ENCODE data around the gene GNA14.
A peak's percentile ranks its signal among the peaks of the same experiment; 100 is the strongest.
"Not testable (repeated sequence)": the region's sequence is repeated elsewhere in the genome, so short reads cannot be mapped to it uniquely, and the experiment has no call there.

The GNA14 gene

GRCh38 chr9:77463151-77463550 lies 185.0 kb downstream of the GNA14 start:
- no peak overlapping the region for H3K4me3 ChIP-seq (ENCODE audit: low read length)
- no peak for DNase-seq (ENCODE audit: low read depth, low spot score)

- DNase-seq (ENCODE audit: low read depth, low spot score): no peak
- no peak overlapping the region for H3K4me3 ChIP-seq (ENCODE audit: low read length)
Observed at GRCh38 chr9:77462066-77462465, 186.1 kb downstream of the GNA14 start.

- DNase-seq (ENCODE audit: low read depth, low spot score): no peak
- no peak overlapping the region for H3K4me3 ChIP-seq (ENCODE audit: low read length)
Observed at GRCh38 chr9:77460938-77461337, 187.2 kb downstream of the GNA14 start.

- peak; percentile 77 for DNase-seq (ENCODE audit: low read depth, low spot score)
- no peak overlapping the region for H3K4me3 ChIP-seq (ENCODE audit: low read length)
Observed at GRCh38 chr9:77457916-77458592, 190.1 kb downstream of the GNA14 start.

GRCh38 chr9:77456829-77457437 lies 191.2 kb downstream of the GNA14 start:
- peak; percentile 88 for DNase-seq (ENCODE audit: low read depth, low spot score)
- no peak overlapping the region for H3K4me3 ChIP-seq (ENCODE audit: low read length)

- DNase-seq (ENCODE audit: low read depth, low spot score): peak; percentile 56
Observed at GRCh38 chr9:77455312-77455927, 192.7 kb downstream of the GNA14 start.

GRCh38 chr9:77454663-77455062 lies 193.5 kb downstream of the GNA14 start:
- DNase-seq (ENCODE audit: low read depth, low spot score): no peak
- H3K4me3 ChIP-seq (ENCODE audit: low read length): no peak overlapping the region

More at GRCh38 chr9:77455312-77455927, 192.7 kb downstream of the GNA14 start:
- H3K4me3 ChIP-seq (ENCODE audit: low read length): no peak overlapping the region

- DNase-seq (ENCODE audit: low read depth, low spot score): no peak
Observed at GRCh38 chr9:77453825-77454647, 194.1 kb downstream of the GNA14 start.

GRCh38 chr9:77451507-77451906 lies 196.6 kb downstream of the GNA14 start:
- no peak overlapping the region for H3K4me3 ChIP-seq (ENCODE audit: low read length)
- no peak for DNase-seq (ENCODE audit: low read depth, low spot score)

More at GRCh38 chr9:77453825-77454647, 194.1 kb downstream of the GNA14 start:
- H3K4me3 ChIP-seq (ENCODE audit: low read length): no peak overlapping the region

- no peak for DNase-seq (ENCODE audit: low read depth, low spot score)
- no peak overlapping the region for H3K4me3 ChIP-seq (ENCODE audit: low read length)
Observed at GRCh38 chr9:77450085-77450475, 198.0 kb downstream of the GNA14 start.

GRCh38 chr9:77449240-77450084 lies 198.7 kb downstream of the GNA14 start:
- H3K4me3 ChIP-seq (ENCODE audit: low read length): no peak overlapping the region
- DNase-seq (ENCODE audit: low read depth, low spot score): no peak

GRCh38 chr9:77447646-77448045 lies 200.5 kb downstream of the GNA14 start:
- no peak overlapping the region for H3K4me3 ChIP-seq (ENCODE audit: low read length)
- no peak for DNase-seq (ENCODE audit: low read depth, low spot score)

GRCh38 chr9:77442436-77442835 lies 205.7 kb downstream of the GNA14 start:
- H3K4me3 ChIP-seq (ENCODE audit: low read length): no peak overlapping the region
- DNase-seq (ENCODE audit: low read depth, low spot score): no peak

GRCh38 chr9:77441124-77441523 lies 207.0 kb downstream of the GNA14 start:
- H3K4me3 ChIP-seq (ENCODE audit: low read length); DNase-seq (ENCODE audit: low read depth, low spot score): not testable (repeated sequence)

- no peak overlapping the region for H3K4me3 ChIP-seq (ENCODE audit: low read length)
Observed at GRCh38 chr9:77440057-77440456, 208.1 kb downstream of the GNA14 start.

GRCh38 chr9:77438653-77439052 lies 209.5 kb downstream of the GNA14 start:
- no peak for DNase-seq (ENCODE audit: low read depth, low spot score)
- no peak overlapping the region for H3K4me3 ChIP-seq (ENCODE audit: low read length)

More at GRCh38 chr9:77440057-77440456, 208.1 kb downstream of the GNA14 start:
- DNase-seq (ENCODE audit: low read depth, low spot score): no peak

GRCh38 chr9:77435688-77436087 lies 212.4 kb downstream of the GNA14 start:
- no peak for DNase-seq (ENCODE audit: low read depth, low spot score)
- H3K4me3 ChIP-seq (ENCODE audit: low read length): no peak overlapping the region

- DNase-seq (ENCODE audit: low read depth, low spot score): no peak
- no peak overlapping the region for H3K4me3 ChIP-seq (ENCODE audit: low read length)
Observed at GRCh38 chr9:77435277-77435676, 212.8 kb downstream of the GNA14 start.

Measured in Jurkat, Clone E6-1 (cell line).